Caki2 (cell line): ENCODE data around the gene DRC7. TPM values are rescaled to one million over a fixed set of nuclear protein-coding genes. Genes with fewer than 3 reads are reported as not detected.
"Not testable (repeated sequence)": the region's sequence is repeated elsewhere in the genome, so short reads cannot be mapped to it uniquely, and the experiment has no call there.

Experiments
- DNase-seq: peaks from one replicate; pipeline ENCODE4 v3.0.0-alpha.2; 2015; ENCODE audit warnings: low read depth
- in situ Hi-C: cut with HindIII; loops from 2 replicates; pipeline ENCODE4 v1.10.0; 2016; ENCODE audit warnings: low sequenced_read_pairs, low pct_unique_long_range_greater_than_20kb, mixed read lengths
- total RNA-seq: library from RNA; depleted of rRNA; stranded (reverse); fragments of >200 nt; shearing (Covaris generic); gene quantifications from 2 replicates; pipeline ENCODE4 v1.2.3, GENCODE V29; 2014; ENCODE audit warnings: low replicate concordance

The DRC7 gene
- total RNA-seq, 1 experiment from 2014 or later = not detected

DNA sequence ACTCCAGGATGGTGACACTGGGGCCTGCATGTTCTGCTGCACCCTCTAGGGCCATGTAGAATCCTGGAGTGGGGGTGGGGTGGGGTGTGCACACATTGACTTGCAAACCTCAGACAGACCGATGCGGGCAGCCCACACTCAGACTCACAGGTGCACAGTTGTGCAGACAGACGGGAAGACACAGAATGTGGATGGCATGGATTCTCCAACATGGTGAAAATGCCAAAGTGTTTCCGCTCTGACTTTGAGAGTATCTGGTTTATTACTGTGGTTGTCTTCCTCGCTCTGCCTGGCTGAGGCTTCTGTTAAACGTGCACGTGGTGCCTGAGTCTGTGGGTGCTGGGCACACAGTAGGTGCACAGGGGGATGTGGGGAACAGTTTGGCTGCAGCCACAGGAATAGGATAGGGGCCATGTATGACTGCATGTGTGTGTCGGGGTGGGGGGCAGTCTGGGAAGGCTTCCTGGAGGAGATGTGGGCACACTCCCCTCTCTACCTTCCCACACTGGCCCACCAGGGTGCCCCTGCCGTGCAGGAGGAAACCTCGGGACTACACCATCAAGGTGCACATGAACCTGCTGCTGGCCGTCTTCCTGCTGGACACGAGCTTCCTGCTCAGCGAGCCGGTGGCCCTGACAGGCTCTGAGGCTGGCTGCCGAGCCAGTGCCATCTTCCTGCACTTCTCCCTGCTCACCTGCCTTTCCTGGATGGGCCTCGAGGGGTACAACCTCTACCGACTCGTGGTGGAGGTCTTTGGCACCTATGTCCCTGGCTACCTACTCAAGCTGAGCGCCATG lies 35.5 kb upstream of the DRC7 start:
- in situ Hi-C loops = no loop called here
- no peak for DNase-seq

DNA sequence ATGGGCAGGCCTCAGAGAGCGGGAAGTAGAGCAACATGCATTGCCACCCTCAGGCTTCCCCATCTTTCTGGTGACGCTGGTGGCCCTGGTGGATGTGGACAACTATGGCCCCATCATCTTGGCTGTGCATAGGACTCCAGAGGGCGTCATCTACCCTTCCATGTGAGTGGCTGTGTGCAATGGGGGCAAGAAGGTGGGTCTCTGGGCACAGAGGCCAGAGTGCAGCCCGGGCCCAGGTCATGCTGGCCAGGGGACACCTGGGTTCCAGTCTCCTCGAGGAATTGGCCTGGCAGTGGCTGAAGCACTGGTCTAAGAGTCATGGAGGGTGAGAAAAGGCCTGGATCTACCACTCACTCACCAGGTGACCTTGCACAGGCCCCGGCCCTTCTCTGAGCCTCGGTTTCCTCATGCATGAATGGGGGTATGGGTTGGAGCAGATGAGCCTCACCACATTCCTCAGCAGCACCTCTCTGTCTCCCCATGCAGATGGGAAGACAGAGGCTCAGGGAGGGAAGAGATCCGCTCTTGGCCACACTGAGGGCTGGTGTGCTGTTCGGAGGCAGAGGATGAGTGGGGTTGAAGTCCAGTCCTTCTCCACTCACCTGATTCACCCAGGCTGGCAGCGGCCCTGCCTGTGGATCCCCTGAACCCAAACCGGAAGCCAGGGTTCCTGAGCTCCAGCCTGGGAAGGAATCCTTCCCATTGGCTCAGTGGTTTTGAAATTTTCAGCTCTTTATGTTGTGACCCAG lies 33.7 kb upstream of the DRC7 start:
- no peak for DNase-seq
- in situ Hi-C loops = no loop called here

DNA sequence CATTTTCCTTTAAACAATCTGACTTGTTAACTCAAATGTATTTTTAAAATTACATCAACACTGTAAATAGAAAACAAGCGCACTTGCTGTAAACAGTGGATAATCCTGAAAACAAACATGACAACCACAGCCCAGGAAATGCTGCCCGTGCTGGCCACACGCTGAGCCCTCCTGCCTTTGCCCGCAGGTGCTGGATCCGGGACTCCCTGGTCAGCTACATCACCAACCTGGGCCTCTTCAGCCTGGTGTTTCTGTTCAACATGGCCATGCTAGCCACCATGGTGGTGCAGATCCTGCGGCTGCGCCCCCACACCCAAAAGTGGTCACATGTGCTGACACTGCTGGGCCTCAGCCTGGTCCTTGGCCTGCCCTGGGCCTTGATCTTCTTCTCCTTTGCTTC lies 33.1 kb upstream of the DRC7 start:
- no peak for DNase-seq
- in situ Hi-C loops = no loop called here

DNA sequence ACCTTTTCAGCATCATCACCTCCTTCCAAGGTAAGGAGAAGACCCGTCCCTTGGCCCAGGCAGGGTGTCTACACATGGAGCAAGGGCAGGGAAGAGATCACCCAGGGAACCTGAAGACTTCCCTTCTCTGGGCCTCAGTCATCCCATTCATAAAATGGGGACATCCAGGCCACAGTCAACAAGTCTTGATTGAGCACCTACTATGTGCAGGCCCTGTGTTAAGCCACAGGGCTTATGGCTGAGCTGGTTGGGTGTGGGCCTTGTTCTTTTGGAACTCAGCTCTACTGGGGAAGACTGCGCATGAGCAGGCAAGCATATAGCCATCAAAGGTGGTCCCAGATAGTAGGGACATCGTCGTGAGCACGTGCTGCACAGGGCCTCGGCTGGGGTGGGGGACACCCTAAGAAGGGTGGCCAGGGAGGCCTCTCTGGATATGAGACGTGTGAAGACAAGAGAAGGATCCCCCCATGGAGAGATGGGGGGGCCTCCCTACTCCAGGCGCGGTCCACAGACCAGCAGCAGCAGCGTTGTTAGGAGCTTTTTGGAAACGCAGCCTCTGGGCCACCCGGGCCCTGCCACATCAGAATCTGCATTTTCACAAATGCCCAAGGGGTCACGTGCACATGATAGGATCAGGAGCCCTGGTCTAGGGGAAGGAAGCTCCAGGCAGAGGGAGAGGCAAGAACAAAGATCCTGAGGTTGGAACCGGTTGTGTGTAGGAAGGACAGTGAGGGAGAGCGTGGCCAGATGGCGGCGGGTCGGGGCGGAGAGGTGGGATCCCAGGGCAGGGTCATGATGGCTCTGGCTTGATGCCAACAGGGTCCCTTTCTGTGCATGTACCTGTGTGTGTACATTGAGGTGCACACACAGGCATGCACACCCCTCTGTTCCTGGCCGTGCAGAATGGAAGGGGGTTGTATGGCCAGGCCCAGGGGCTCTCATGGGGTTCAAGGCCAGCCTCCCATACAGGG lies 32.4 kb upstream of the DRC7 start:
- in situ Hi-C loops = no loop called here

DNA sequence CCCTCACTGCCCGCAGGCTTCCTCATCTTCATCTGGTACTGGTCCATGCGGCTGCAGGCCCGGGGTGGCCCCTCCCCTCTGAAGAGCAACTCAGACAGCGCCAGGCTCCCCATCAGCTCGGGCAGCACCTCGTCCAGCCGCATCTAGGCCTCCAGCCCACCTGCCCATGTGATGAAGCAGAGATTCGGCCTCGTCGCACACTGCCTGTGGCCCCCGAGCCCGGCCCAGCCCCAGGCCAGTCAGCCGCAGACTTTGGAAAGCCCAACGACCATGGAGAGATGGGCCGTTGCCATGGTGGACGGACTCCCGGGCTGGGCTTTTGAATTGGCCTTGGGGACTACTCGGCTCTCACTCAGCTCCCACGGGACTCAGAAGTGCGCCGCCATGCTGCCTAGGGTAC lies 31.2 kb upstream of the DRC7 start:
- no peak for DNase-seq
- in situ Hi-C loops = no loop called here

More for the DNA sequence above, 32.4 kb upstream of the DRC7 start:
- DNase-seq = no peak

DNA sequence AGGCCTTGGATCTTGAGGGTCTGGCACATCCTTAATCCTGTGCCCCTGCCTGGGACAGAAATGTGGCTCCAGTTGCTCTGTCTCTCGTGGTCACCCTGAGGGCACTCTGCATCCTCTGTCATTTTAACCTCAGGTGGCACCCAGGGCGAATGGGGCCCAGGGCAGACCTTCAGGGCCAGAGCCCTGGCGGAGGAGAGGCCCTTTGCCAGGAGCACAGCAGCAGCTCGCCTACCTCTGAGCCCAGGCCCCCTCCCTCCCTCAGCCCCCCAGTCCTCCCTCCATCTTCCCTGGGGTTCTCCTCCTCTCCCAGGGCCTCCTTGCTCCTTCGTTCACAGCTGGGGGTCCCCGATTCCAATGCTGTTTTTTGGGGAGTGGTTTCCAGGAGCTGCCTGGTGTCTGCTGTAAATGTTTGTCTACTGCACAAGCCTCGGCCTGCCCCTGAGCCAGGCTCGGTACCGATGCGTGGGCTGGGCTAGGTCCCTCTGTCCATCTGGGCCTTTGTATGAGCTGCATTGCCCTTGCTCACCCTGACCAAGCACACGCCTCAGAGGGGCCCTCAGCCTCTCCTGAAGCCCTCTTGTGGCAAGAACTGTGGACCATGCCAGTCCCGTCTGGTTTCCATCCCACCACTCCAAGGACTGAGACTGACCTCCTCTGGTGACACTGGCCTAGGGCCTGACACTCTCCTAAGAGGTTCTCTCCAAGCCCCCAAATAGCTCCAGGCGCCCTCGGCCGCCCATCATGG lies 30.5 kb upstream of the DRC7 start:
- no peak for DNase-seq
- in situ Hi-C loops = no loop called here

DNA sequence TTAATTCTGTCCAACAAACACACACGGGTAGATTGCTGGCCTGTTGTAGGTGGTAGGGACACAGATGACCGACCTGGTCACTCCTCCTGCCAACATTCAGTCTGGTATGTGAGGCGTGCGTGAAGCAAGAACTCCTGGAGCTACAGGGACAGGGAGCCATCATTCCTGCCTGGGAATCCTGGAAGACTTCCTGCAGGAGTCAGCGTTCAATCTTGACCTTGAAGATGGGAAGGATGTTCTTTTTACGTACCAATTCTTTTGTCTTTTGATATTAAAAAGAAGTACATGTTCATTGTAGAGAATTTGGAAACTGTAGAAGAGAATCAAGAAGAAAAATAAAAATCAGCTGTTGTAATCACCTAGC lies 30.0 kb upstream of the DRC7 start:
- no peak for DNase-seq
- in situ Hi-C loops = no loop called here

DNA sequence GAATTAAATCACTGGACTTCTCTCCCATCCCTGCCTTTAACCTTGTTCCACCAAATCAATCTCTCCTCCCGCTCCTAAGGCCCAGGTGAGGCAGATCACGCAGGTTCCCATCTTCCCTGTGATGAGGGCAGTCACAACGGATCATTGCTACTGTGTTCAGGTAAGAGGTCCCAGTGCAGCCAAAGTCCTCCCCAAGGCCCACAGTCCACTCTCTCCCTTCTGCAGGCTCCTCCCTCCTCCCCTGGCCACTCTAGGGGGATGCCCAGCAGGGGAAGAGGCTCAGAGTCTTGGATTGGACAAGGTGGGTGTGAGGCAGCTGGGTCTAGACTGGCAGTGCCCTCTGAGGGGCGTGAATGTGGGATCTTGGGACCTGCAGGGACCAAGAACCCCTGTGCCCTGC lies 29.1 kb upstream of the DRC7 start:
- in situ Hi-C loops = no loop called here
- DNase-seq = no peak

DNA sequence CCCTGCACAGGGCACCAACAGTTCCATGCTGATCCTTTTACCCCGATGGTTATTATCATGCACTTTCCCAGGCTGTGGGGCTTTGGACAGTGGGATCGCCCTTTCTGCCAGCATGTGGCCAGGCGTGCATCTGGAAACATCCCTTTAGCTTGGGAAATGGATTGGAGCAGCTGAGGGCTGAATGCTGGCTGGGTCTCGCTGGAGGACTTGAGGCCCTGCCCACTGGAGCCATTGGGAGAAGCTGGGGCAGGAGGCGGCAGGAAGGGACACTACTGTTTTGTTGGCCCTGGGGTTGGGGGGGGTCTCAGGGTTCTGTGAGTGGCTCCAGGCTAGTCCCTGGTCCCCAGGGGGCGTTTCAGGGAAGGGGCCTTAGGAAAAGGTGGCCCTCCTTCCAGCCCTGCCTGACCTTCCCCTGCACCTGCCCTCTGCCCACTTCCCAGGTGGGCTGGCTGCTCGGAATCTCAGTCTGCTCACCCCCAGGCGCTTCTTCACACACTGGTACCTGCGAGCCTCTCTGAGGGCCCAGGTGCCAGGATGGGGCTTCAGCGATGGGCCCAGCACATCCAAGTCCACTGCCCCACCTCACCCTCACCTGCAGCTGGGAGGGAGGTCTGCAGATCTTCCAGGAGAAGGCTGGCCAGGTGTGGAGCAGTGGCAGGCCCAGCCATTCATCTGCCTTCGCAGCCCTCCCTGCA lies 28.1 kb upstream of the DRC7 start:
- in situ Hi-C loops = no loop called here
- no peak for DNase-seq

DNA sequence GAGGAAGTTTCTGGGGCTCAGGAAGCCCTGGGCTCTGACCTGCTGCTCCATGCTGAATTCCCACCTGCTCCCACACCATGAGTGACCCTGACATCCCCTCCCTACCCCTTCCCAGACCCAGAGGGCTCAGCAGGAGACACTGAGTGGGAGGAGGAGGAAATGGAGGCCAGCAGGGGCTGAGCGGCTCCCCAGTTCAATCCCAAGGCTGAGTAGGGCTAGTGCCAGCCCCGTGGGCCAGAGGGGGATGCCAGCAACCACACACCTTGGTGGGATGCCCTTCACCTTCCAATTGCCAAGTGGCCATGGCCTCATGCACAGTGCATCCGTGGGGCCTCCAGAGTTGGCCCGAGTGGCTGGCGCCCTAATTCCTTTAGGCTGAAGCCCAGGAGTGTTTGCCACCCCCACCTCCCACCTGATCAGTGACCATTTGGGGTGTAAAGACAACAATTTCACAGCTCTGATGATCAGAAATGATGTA lies 27.5 kb upstream of the DRC7 start:
- in situ Hi-C loops = no loop called here
- DNase-seq = no peak

DNA sequence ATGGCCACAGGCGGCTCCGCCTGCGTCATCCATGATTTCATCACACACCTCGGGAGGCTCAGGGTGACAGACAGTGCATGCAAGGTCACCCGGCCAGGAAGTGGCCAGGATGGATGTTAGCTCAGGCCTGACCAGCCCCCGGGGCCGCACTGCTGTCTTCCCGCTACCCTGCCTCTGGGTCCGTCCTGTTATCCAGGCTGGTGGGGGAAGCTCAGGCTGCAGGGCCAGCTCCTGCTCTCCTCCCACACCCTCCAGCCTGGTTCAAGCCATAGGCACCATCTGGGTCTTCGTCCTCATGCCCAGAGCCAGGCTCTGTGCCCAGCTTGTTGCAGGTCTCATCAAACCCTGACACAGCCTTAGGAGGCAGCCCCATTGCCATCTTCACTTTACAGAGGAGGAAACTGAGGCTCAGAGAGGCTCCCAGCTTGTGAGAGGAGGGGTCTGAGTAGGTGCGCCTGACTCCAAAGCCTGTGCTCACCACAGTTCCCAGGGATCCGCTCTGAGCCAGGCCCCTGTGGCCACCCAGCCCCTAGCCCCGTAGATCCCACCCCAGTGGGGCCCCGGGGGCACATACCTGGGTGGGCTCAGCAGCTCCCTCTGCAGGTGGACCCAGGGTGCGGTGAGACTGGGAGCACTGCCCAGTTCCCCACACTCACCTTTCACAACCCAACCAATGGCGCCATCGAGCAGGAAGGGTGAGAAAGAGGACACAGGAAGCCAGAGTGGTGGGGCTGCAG lies 26.9 kb upstream of the DRC7 start:
- in situ Hi-C loops = no loop called here
- no peak for DNase-seq

DNA sequence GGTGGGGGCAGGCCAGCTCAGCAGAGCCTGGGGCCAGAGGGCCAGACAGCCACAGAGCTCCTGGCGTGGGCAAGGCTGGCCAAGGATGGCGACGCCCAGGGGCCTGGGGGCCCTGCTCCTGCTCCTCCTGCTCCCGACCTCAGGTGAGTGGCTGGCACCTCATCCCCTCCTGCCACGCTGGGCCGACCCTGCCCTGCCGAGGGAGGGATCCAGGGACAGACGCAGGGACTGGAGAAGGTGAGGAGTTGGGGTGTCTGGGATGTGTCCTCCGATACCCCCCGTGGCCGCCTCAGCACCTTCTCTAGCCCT lies 26.4 kb upstream of the DRC7 start, which contains the start of gene ADGRG3:
Gene ADGRG3 (plus strand): TSS at position 44 of the 309 bp plus-strand sequence. CDS start 42 bp downstream, at position 86.
- in situ Hi-C loops = no loop called here
- DNase-seq = no peak

DNA sequence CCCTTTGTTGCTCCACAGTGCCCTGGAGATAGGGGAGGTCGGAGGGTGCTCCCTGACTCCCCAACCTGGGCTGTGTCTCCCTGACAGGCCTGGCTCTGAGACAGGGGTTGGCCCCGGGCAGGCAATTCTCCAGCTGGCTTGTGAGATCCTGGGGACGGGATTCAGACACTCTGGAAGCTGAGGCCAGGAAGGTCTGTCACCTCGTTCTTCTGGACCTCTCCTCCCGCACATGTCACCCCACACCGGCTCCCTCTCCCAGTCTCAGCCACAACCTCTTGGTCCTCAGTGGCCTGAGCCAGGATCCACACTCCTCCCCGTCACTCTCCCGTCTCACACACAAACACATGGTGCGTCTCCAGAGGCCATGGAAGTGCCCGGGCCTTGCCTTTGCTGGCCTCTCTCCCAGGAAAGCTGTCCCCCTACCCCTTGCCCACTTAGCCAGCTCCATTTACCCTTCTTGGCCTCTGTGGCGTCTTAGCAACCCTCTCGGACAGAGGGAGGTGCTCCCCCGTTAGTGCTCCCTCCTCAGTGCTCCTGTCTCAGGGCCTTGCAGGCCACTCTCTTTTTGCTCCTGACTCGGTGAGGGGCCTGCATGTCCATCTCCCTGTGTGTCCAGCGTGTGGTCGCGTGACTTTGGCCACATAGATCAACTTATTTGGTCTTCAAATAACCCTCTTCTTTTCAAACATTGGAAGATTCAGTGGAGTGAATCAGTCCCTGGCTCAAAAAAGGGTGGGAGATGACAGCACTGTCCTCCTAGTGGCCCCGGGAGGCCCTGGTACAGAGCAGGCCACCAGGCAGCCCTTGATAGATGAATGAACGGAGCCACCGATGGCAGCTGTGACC lies 25.8 kb upstream of the DRC7 start:
- in situ Hi-C loops = no loop called here
- no peak for DNase-seq

DNA sequence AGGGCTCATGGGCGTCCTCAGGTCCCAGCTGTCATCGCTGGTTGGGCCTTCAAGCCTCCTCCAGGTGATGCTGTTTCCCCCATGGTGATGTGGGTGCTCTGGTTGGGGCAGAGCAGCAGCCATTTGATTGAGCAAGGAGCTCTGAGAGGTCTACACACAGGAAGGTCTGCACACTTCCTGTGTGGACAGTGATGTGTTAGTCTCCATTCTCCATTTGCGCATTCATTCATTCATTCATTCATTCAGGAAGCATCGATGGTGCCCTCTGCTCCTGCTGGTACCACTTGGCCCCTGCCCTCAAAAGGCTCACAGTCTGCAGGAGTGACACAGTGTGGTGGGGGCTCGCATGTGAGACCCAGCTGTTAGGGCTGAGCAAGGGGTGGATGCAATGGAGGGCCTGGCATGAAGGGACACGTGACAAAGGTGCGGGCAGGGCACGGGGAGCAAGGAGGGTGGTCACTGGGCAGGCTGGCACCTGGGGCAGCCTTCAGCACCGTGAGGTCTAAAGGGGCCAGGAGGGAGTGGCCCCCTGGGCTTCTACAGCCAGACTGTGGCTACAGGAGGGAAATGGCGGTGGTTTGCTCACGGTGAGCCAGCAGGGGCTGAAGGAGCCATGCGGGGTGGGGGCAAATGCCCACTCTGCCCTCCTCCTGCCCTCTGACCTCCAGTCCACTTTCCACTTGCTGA lies 25.0 kb upstream of the DRC7 start:
- in situ Hi-C loops = no loop called here
- DNase-seq = no peak

DNA sequence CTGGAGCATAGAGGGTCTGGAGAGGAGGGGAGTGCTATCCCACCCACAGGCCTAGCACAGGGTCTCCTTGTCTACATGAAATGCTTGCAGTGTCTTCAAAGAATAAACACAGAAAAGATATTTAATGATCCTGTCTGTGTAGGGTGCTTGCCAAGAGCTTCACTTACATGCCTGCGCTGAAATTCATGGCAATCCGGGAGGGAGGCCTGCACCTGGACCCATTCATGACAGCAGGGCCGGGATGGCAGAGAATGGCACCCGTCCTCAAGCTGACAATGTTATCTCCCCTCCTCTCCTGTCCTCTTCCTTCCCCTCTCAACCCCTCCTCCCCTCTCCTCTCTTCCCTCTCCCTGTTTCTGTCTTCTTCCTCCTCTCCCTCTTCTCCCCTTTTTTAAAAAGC lies 24.4 kb upstream of the DRC7 start:
- in situ Hi-C loops = no loop called here
- DNase-seq = no peak

DNA sequence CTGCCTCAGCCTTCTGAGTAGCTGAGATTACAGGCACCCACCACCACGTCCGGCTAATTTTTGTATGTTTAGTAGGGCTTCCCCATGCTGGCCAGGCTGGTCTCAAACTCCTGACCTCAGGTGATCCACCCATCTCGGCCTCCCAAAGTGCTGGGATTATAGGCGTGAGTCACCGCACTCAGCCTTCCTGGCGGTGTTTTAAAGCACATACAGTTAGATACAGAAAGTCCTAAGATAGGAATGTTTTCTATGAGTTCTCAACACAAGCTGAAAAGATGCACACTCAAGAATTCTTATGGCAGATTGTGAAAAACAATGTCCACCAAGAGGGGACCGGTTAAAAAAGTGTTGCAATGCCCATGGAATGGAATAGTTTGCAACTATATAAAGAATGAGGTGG lies 23.2 kb upstream of the DRC7 start:
- DNase-seq, in situ Hi-C loops: not testable (repeated sequence)
